Measurements from ENCODE around the gene LRRC63. TPM values are rescaled to one million over a fixed set of nuclear protein-coding genes. Genes with fewer than 3 reads are reported as not detected.

LRRC63 gene
- total and polyA plus RNA-seq, 2 of the 4 experiments (the other 2 are of a cell fraction), result not detected

- Histone ChIP-seq H4K8ac (ENCODE audit: low read depth in 2 of 2, low read length in 2 of 2) (peak overlapping the region in 1 of 2 experiments; percentile 57; a peak in 3 of 4 replicates), H3K79me1 (ENCODE audit: low read depth in 1 of 2, low read length in 2 of 2) (no peaks in the 10 kb centered on the region), H4K5ac (ENCODE audit: low read depth, low read length) (peak overlapping the region; percentile 72; the same call in 1 of the 2 replicates), H2BK5ac (ENCODE audit: low read depth, low read length, poor library complexity, severe bottlenecking) (no peak overlapping the region), H3K4me2 (ENCODE audit: low read depth, low read length) (no peak overlapping the region), H4K20me1 (ENCODE audit: insufficient read depth, low read length) (no peaks in the 10 kb centered on the region), H2AK5ac (ENCODE audit: low read depth, low read length) (peak overlapping the region; percentile 2; the same call in 1 of the 2 replicates), H3K18ac (ENCODE audit: low read depth, low read length) (peak overlapping the region; percentile 73; the same call in 1 of the 2 replicates), H3K4me3 (ENCODE audit: insufficient read depth, low read depth, low read length) (no peak overlapping the region), H3K9me3 (ENCODE audit: control insufficient read depth, insufficient read depth, low read length) (no peaks in the 10 kb centered on the region), H3K9me1 (ENCODE audit: insufficient read depth, low read length) (no peaks in the 10 kb centered on the region), H3K9ac (ENCODE audit: low read depth, low read length) (no peak overlapping the region), H3K27me3 (ENCODE audit: control insufficient read depth, insufficient read depth, low read length) (no peaks in the 10 kb centered on the region), H2BK120ac (ENCODE audit: low read depth, low read length) (peak overlapping the region; percentile 63), H2AK9ac (replicated peaks; ENCODE audit: low read depth, low read length, poor library complexity) (no peak overlapping the region), H3K27ac (ENCODE audit: insufficient read depth, low read length) (peak overlapping the region; percentile 93; the same call in 1 of the 2 replicates), H3K23ac (ENCODE audit: low read depth, low read length) (no peak overlapping the region), H2AFZ (replicated peaks; ENCODE audit: low read length, poor library complexity) (no peak overlapping the region), H2BK20ac (ENCODE audit: low read depth, low read length) (peak overlapping the region; percentile 81), H3K56ac (ENCODE audit: extremely low read depth, insufficient read depth, low read length) (no peak overlapping the region; the same call in 1 of the 2 replicates), H3K4ac (ENCODE audit: low read depth, low read length) (no peak overlapping the region; the same call in 1 of the 2 replicates), H3K14ac (replicated peaks; ENCODE audit: low read depth, low read length) (no peak overlapping the region), H3K4me1 (ENCODE audit: control insufficient read depth, insufficient read depth, low read length) (peaks cover 4% of the 10 kb centered on the region), H3K36me3 (ENCODE audit: control insufficient read depth, insufficient read depth, low read length) (no peaks in the 10 kb centered on the region), H4K91ac (ENCODE audit: insufficient read depth, low read depth, low read length) (peak overlapping the region; percentile 31), H2BK15ac (ENCODE audit: low read depth, low read length) (no peak overlapping the region)
- peak; percentile 83 for DNase-seq
- peak; percentile 57 for ATAC-seq (ENCODE audit: low read depth)
- dilution Hi-C loops (cut with HindIII; ENCODE audit: low sequenced_read_pairs, unreplicated experiment), result no loop called here
- CTCF ChIA-PET, result no interaction called here
- 100% methylated on average over 1 of the region's 3 CpGs; no CpG with 5 or more reads in 1 of the 2 experiments for WGBS, 2 experiments (ENCODE audit: extremely low coverage in 2 of 2, insufficient read length in 1 of 2)
- intact Hi-C loops (cut with micrococcal nuclease), result no loop called here
- TF ChIP-seq CEBPB (IDR thresholded peaks at IDR 0.05; ENCODE audit: low read depth, low read length) (peak; percentile 94), MAFK (IDR thresholded peaks at IDR 0.05; ENCODE audit: low read depth, low read length) (no peak)
- no TSS peak for BruUV-seq (replicated peaks)
- POLR2A ChIA-PET (ENCODE audit: unreplicated experiment), result no interaction called here
- in situ Hi-C loops (cut with MboI; ENCODE audit: low sequenced_read_pairs), result no loop called here
Measured at GRCh38 chr13:46296115-46296822, 84.5 kb downstream of the LRRC63 start.
